ENCODE results near the gene ARHGEF6.

The ARHGEF6 gene

GRCh38 chrX:136694431-136695087, 86.2 kb downstream of the ARHGEF6 start:
- no peak for DNase-seq (ENCODE audit: low read depth in 2 of 2)

GRCh38 chrX:136692271-136692670, 88.5 kb downstream of the ARHGEF6 start:
- DNase-seq (ENCODE audit: low read depth in 2 of 2): no peak

- DNase-seq (ENCODE audit: low read depth in 2 of 2): no peak
Observed at GRCh38 chrX:136691028-136691809, 89.5 kb downstream of the ARHGEF6 start.

GRCh38 chrX:136689436-136689835, 91.3 kb downstream of the ARHGEF6 start:
- DNase-seq (ENCODE audit: low read depth in 2 of 2): no peak

- DNase-seq (ENCODE audit: low read depth in 2 of 2): no peak
Observed at GRCh38 chrX:136687457-136687856, 93.3 kb downstream of the ARHGEF6 start.

- DNase-seq (ENCODE audit: low read depth in 2 of 2): no peak
Observed at GRCh38 chrX:136684120-136684519, 96.6 kb downstream of the ARHGEF6 start.

- DNase-seq (ENCODE audit: low read depth in 2 of 2): no peak
Observed at GRCh38 chrX:136679531-136679930, 101.2 kb downstream of the ARHGEF6 start.

- DNase-seq (ENCODE audit: low read depth in 2 of 2): no peak
Observed at GRCh38 chrX:136674270-136674985, 106.3 kb downstream of the ARHGEF6 start.

GRCh38 chrX:136671006-136671610, 109.6 kb downstream of the ARHGEF6 start:
- DNase-seq (ENCODE audit: low read depth in 2 of 2): no peak

GRCh38 chrX:136667446-136668168, 113.1 kb downstream of the ARHGEF6 start:
- DNase-seq (ENCODE audit: low read depth in 2 of 2): no peak

- DNase-seq (ENCODE audit: low read depth in 2 of 2): no peak
Observed at GRCh38 chrX:136666088-136666487, 114.6 kb downstream of the ARHGEF6 start.

- DNase-seq (ENCODE audit: low read depth in 2 of 2): no peak
Observed at GRCh38 chrX:136665258-136665900, 115.4 kb downstream of the ARHGEF6 start.

GRCh38 chrX:136662976-136663375, 117.8 kb downstream of the ARHGEF6 start:
- no peak for DNase-seq (ENCODE audit: low read depth in 2 of 2)

GRCh38 chrX:136662104-136662503, 118.6 kb downstream of the ARHGEF6 start:
- no peak for DNase-seq (ENCODE audit: low read depth in 2 of 2)

- no peak for DNase-seq (ENCODE audit: low read depth in 2 of 2)
Observed at GRCh38 chrX:136660896-136661295, 119.8 kb downstream of the ARHGEF6 start.

GRCh38 chrX:136659174-136659573, 121.6 kb downstream of the ARHGEF6 start:
- DNase-seq (ENCODE audit: low read depth in 2 of 2): no peak

GRCh38 chrX:136658151-136658550, 122.6 kb downstream of the ARHGEF6 start:
- DNase-seq (ENCODE audit: low read depth in 2 of 2): no peak

GRCh38 chrX:136656361-136656964, 124.3 kb downstream of the ARHGEF6 start:
- no peak for DNase-seq (ENCODE audit: low read depth in 2 of 2)

GRCh38 chrX:136652822-136653723, 127.7 kb downstream of the ARHGEF6 start:
- DNase-seq (ENCODE audit: low read depth in 2 of 2): no peak

GRCh38 chrX:136650811-136651210, 129.9 kb downstream of the ARHGEF6 start:
- no peak for DNase-seq (ENCODE audit: low read depth in 2 of 2)

Measured in stimulated activated CD8-positive, alpha-beta memory T cell treated with anti-CD3 and anti-CD28 coated beads, Interleukin-2, amount 100 ng/mL, for 1 hour (primary cell).